H1 (cell line): ENCODE results near the gene ANKFN1. TPM values are rescaled to one million over a fixed set of nuclear protein-coding genes. Genes with fewer than 3 reads are reported as not detected.

Source experiments
- FOSL1 ChIP-seq: IDR thresholded peaks from 2 replicates; pipeline ENCODE4 v1.6.1; 2011; ENCODE audit warnings: mild to moderate bottlenecking, low read depth, low read length, moderate library complexity; ENCODE audit not compliant: insufficient read depth
- JUN ChIP-seq: IDR thresholded peaks from 2 replicates; pipeline ENCODE4 v1.6.1; 2011; ENCODE audit warnings: low read depth, mild to moderate bottlenecking, improper control_type of control experiment, low read length
- NRF1 ChIP-seq: IDR thresholded peaks from 2 replicates; pipeline ENCODE4 v1.6.1; 2011; ENCODE audit warnings: mild to moderate bottlenecking, low read depth, low read length, improper control_type of control experiment
- RNF2 ChIP-seq: fragments of 200-900, 300-1000 bp; sonication (generic); IDR thresholded peaks from 2 replicates; pipeline ENCODE4 v1.7.1; 2016; ENCODE audit warnings: borderline replicate concordance, low read depth, mild to moderate bottlenecking, antibody characterized with exemption, low read length; ENCODE audit not compliant: poor library complexity, severe bottlenecking; ENCODE audit errors: missing control alignments
- SRF ChIP-seq: IDR thresholded peaks from 2 replicates; pipeline ENCODE4 v1.6.1; 2011; ENCODE audit warnings: mild to moderate bottlenecking, low read depth, low read length, moderate library complexity
- polyA plus RNA-seq, 7 experiments: library from polyadenylated mRNA; depleted of rRNA in 3 of 7; stranded (reverse) in 5 of 7; unstranded in 2 of 7; fragments of >200 nt in 5 of 7; fragments of 200-250 nt in 2 of 7; gene quantifications; 1 replicate in 5 of 7; 2 replicates in 1 of 7; 4 replicates in 1 of 7; pipeline versions ENCODE4 v1.2.1 to v1.2.3, GENCODE V29; 2011 to 2013; ENCODE audit warnings: missing spikeins in 2 of 7, mixed read lengths in 2 of 7
- total RNA-seq: library from RNA; stranded (reverse); fragmentation: NEBNext Ultra II Directional; extraction: Animal tissue kit (Norgen Biotek cat#: 25700); gene quantifications from 2 replicates; pipeline ENCODE4 v1.2.1, GENCODE V29; 2021

ANKFN1 gene
- total and polyA plus RNA-seq, 2 of the 8 experiments (the other 6 are each of a cell fraction or from before 2014, with no cell fraction given), result not detected

DNA sequence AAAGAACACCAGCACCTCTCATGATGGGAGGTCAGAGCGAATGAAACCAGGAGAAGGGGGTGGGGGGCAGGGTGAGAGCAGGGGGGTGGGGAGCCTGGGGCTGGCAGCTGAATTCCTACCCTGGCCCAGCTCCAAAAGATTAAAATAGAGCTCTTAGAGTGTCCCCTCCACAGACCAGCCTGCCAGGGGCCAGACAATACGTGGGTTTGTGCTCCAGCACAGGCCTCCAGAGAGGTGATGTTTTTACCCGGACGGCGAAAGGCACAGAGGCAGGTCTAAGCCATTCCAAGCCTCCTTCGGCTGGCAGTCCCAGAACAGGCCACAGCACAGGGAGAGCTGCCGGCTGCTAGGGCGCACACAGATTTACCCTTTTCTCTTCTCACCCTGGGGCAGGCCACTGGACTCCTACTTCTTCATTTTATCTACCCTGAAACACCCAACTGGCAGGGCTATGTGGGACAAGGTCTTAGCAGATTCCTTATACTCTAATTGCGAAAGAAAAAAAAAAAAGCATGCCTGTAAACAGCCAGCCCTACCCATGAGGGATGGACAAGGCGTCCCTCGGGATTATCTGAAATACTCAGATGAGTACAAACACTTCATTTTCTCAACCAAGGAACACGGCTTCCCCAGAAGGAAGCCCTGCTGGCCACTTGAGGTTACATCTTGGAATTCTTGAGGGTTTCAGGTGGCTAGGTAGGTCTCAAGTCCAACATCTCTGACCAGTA lies 368.3 kb downstream of the ANKFN1 start (continued):
- TF ChIP-seq SRF (no peak), JUN (no peak), RNF2 (no peak), NRF1 (no peak), FOSL1 (no peak)
